HCEC 1CT (cell line): ENCODE measurements around the gene MFN2.
"Not testable (repeated sequence)": the region's sequence is repeated elsewhere in the genome, so short reads cannot be mapped to it uniquely, and the experiment has no call there.

Experiments used
- DNase-seq: peaks from one replicate; pipeline ENCODE4 v3.0.0-alpha.2; 2017

The MFN2 gene

GRCh38 chr1:12028957-12029511, 48.8 kb downstream of the MFN2 start:
- no peak for DNase-seq

- DNase-seq = no peak
Measured at GRCh38 chr1:12029720-12030339, 49.6 kb downstream of the MFN2 start.

GRCh38 chr1:12031039-12031980, 51.1 kb downstream of the MFN2 start:
- no peak for DNase-seq

- no peak for DNase-seq
Measured at GRCh38 chr1:12032161-12032621, 51.9 kb downstream of the MFN2 start.

- not testable (repeated sequence) for DNase-seq
Measured at GRCh38 chr1:12033441-12033840, 53.2 kb downstream of the MFN2 start.

- DNase-seq = no peak
Measured at GRCh38 chr1:12034381-12034801, 54.1 kb downstream of the MFN2 start.

- DNase-seq = no peak
Measured at GRCh38 chr1:12035312-12035711, 55.1 kb downstream of the MFN2 start.

- DNase-seq = no peak
Measured at GRCh38 chr1:12037486-12038355, 57.5 kb downstream of the MFN2 start.

- no peak for DNase-seq
Measured at GRCh38 chr1:12038356-12039163, 58.3 kb downstream of the MFN2 start.

GRCh38 chr1:12039164-12039525, 58.9 kb downstream of the MFN2 start:
- no peak for DNase-seq

- DNase-seq = not testable (repeated sequence)
Measured at GRCh38 chr1:12039824-12040456, 59.7 kb downstream of the MFN2 start.

GRCh38 chr1:12040457-12041051, 60.3 kb downstream of the MFN2 start:
- DNase-seq = peak; percentile 88

GRCh38 chr1:12044187-12044877, 64.1 kb downstream of the MFN2 start:
- not testable (repeated sequence) for DNase-seq

- DNase-seq = no peak
Measured at GRCh38 chr1:12046749-12047119, 66.5 kb downstream of the MFN2 start.

GRCh38 chr1:12047120-12047876, 67.1 kb downstream of the MFN2 start:
- no peak for DNase-seq

GRCh38 chr1:12048372-12048771, 68.1 kb downstream of the MFN2 start:
- no peak for DNase-seq

- no peak for DNase-seq
Measured at GRCh38 chr1:12049616-12050015, 69.4 kb downstream of the MFN2 start.

- no peak for DNase-seq
Measured at GRCh38 chr1:12051361-12051760, 71.1 kb downstream of the MFN2 start.

GRCh38 chr1:12052008-12052573, 71.8 kb downstream of the MFN2 start:
- peak; percentile 89 for DNase-seq
